ENCODE measurements around the gene WDPCP.

GRCh38 chr2:63555299-63555698 is 33.0 kb downstream of the WDPCP start:
- TF ChIP-seq CTCF (IDR thresholded peaks at IDR 0.05 in 4 of 5, conservative IDR thresholded peaks at IDR 0.05 in 1 of 5), result no peak
- TF ChIP-seq POLR2A (IDR thresholded peaks at IDR 0.05), result no peak

All from gastrocnemius medialis (tissue), 4 donors.